CD4-positive, alpha-beta T cell treated with Interleukin-17A for 4 hours (primary cell): Measurements from ENCODE around the gene PRKAB2.
"Not testable (repeated sequence)": the region's sequence is repeated elsewhere in the genome, so short reads cannot be mapped to it uniquely, and the experiment has no call there.

ENCODE experiments used
- DNase-seq: peaks from one replicate; pipeline ENCODE4 v3.0.0-alpha.2; 2020; ENCODE audit warnings: mixed read lengths

The PRKAB2 gene

GRCh38 chr1:147109041-147109440, 63.2 kb downstream of the PRKAB2 start:
- DNase-seq: no peak

GRCh38 chr1:147106407-147106881, 65.8 kb downstream of the PRKAB2 start:
- not testable (repeated sequence) for DNase-seq

- no peak for DNase-seq
These were observed 66.4 kb downstream of the PRKAB2 start for GRCh38 chr1:147105909-147106308.
